Uterus (tissue), 2 donors: ENCODE results near the gene CASP2.

Source experiments
- CTCF ChIP-seq, 4 experiments: fragments of 200-600 bp in 2 of 4; fragments of 450-650 bp in 2 of 4; sonication (generic) in 2 of 4; IDR thresholded peaks; one replicate each; pipeline ENCODE4 v1.5.1; 2016 to 2019; ENCODE audit warnings: antibody characterized with exemption in 4 of 4, mild to moderate bottlenecking in 2 of 4, moderate library complexity in 1 of 4
- POLR2A ChIP-seq, 2 donors: fragments of 450-650 bp; IDR thresholded peaks; one replicate each; pipeline ENCODE4 v1.6.1; 2016; ENCODE audit warnings: antibody characterized with exemption in 2 of 2, mild to moderate bottlenecking in 1 of 2, moderate library complexity in 1 of 2

DNA sequence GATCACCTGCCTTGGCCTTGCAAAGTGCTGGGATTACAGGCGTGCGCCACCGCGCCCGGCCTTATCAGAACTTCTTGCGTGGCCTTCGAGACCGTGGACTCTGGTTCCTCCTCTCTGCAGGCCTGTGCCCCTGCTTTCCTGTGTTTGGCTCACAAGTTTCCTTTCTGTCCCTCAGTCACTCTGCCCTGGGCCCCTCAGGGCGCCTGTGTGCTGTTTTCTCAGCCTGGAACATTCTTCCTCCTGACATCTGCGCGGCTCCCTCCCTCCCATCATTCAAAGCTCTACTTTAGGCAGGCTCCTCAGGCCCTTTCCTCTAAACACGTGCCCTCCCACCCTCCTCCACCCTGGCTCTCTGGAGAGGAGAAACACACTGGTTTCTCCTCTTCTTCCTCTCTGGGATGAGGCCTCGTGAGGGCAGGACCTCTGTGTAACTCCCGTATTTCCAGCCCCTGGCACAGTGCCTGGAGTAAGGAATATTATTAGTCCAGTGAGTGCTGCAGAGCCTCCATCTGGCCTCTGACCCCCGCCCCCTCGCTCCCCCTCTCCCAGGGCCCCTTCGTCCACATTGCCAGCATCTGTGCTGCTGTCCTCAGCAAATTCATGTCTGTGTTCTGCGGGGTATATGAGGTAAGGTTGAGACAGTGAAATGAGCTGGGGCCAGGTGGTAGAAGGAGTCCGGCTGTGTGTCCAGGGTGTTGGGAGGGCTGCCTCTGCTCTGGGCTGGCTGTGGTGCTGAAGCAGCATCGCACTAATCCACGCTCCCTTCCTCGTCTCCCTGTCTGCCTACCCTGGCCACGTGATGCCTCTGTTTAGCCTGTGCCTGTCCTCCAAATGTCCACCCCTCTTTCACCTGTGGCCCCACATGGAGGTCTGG, 34.8 kb downstream of the CASP2 start:
- TF ChIP-seq CTCF (IDR thresholded peaks at IDR 0.05) (no peak), POLR2A (IDR thresholded peaks at IDR 0.05) (no peak)
